GM03348 (cell line): ENCODE results near the gene RNF207.

Experiments used
- DNase-seq: peaks from one replicate; pipeline ENCODE4 v3.0.0; 2012; ENCODE audit warnings: low spot score

RNF207 gene

GRCh38 chr1:6249739-6250689, 44.1 kb downstream of the RNF207 start:
- DNase-seq, result no peak

GRCh38 chr1:6251233-6251632, 45.3 kb downstream of the RNF207 start:
- no peak for DNase-seq

DNA sequence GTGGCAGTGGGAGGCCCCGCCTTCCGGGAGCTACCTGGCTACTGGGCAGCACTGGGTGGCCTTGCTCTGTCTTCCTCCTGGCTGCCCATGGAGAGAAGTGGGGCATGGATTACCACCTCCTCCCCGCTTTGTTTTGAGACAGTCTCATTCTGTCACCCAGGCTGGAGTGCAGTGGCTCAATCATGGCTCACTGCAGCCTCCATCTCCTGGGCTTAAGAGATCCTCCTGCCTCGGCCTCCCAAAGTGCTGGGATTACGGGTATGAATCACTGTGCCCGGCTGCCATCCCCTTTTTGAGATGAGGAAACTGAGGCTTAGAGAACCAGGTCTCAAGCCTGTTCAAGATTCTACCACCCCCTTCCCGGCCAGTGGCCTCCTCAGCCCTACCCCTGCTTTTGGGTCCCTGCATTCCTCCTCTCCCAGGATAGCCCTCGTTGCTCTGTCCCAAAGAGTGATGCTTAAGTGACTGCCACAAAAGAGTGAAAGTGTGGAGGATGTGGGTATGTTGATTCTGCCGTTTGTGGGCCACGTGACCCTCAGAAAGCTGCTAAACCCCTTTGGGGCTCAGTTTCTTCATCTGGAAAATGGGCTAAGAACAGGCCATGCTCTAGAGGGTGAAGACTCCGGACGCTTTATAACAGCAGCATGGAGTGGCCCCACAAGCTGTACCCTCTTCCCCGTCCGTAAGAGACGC, 45.9 kb downstream of the RNF207 start:
- DNase-seq, result no peak

GRCh38 chr1:6252374-6252710, 46.4 kb downstream of the RNF207 start:
- no peak for DNase-seq

GRCh38 chr1:6253380-6253779, 47.5 kb downstream of the RNF207 start:
- no peak for DNase-seq

GRCh38 chr1:6254691-6255090, 48.8 kb downstream of the RNF207 start:
- no peak for DNase-seq

DNA sequence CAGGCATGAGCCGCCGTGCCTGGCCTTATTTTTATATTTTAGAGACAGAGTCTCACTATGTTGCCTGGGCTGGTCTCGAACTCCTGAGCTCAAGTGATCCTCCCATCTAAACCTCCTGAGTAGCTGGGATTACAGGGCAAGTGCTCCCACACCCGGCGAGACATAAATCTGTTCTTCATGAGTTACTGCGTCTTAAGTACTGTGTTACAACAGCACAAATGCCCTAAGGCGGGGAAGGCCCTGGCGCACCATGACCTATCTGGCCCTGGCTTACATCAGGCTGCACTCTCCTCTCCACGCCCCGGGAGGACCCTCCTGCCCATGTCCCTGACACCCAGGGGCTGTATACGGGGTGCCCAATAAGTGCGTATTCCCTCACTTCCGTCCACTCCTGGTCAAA, 50.7 kb downstream of the RNF207 start:
- no peak for DNase-seq

DNA sequence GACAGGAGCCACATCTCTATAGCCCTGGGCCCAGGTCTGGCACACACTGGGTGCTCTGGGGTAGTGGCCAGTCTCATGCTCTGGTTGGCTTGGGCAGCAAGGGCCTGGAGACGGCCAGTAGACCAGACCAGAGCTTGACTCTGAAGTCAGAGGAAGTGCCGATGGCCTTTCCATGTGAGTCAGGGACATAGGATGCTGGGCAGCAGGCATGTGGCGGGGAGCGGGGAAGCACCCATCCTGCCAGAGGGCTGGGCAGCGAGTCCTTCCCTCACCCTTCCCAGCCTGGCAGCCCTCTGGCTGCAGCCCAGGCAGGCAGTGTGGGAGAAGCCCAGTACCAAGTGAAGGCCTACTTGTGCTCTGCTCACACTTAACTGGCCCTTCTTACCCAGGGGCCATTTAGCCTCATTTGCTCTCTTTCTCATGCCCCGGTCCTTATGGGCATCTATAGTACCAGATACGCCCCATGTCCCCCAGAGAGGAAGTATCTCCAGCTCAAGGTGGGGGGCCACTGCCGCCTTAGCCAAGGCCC, 51.7 kb downstream of the RNF207 start:
- no peak for DNase-seq

DNA sequence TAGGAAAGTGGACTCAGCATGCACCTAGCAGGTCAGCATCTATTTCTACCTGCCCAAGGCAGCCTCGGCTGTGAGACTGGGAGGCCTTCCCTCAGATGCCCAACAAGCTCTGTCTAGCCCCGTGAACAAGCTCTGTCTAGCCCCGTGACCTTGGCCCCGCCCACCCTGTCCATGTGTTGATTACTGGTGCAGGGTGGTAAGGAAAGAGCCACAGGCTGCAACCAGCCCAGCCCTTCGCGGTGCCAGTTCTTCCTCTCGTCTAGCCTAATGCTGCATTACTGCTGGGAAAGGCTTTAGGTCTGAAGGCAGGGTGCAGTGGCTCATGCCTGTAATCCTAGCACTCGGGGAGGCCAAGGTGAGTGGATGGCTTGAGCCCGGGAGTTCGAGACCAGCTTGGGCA, 52.8 kb downstream of the RNF207 start:
- no peak for DNase-seq

DNA sequence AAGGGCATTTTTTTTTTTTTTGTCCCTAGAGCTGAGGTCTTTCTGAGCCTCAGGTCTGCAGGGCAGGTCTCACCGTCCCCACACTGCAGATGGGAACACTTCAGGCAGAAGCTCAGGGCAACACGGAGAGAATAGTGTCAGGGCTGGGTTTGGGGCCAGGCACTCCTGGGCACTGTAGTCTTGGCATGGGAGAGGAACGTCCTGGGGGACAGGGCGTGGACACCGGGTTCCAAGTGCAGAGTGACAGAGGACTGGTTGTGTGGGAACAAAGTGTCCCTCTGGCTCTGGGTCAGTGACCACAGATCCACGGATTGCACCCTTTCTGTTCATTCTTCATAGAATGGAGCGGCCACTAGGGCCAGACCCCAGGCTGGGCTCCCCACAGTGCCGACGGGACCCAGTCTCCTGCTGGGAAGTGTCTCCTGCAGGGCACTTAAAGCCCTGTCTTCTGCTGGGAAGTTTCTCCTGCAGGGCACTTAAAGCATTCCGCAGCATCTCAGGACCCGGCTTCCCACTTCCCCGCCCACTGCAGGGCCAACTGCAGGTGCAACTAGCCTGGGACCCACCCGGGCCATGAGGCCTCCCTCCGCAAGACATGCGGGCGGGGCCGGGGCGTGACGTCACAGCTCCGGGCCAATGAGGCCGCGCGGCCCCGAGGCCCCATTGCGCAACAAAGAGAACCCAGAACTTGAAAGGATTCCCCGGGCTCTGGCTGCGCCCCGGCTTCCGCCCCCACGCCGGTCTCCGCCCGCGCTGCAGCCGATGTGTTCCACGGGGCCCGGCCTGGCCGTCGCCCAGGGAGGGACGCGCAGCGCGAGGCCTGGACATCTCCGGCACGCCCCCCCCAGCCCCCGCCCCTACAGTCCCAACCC, 53.8 kb downstream of the RNF207 start:
- DNase-seq, result peak; percentile 96

DNA sequence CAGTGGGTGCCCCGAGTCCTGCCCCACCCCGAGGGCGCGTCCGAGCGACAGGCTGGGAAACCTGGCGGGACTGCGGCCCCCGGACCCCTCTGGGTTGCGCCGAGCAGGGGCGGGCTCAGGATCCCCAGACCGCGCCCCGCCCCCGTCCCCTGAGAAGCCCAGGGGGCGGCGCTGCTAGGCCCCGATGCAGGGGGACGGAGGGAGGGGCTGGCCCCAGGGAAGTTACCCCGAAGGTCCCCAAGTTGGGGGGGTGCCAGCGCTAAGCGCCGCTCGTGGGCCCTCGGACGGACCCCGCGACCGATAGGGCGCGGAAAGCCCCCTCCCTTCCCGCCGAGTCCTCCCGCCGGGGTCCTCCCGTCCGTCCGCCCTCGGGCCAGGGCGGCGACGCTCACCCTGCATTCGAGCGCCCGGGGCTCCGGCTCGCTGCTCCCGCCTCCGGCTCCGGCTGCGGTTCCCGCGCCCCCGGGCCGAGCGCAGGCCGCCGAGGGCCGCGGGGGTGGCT, 54.6 kb downstream of the RNF207 start:
- DNase-seq, result peak; percentile 72

GRCh38 chr1:6260961-6261614, 55.2 kb downstream of the RNF207 start, which contains the start of gene GPR153:
Gene GPR153 (minus strand): TSS chr1:6261098. CDS start chr1:6254905, 6,193 bp downstream.
- DNase-seq, result peak; percentile 94

GRCh38 chr1:6261615-6261995, 55.7 kb downstream of the RNF207 start:
- no peak for DNase-seq

- peak; percentile 73 for DNase-seq
Measured at GRCh38 chr1:6262555-6263420, 56.9 kb downstream of the RNF207 start.

GRCh38 chr1:6263716-6264115, 57.8 kb downstream of the RNF207 start:
- no peak for DNase-seq

DNA sequence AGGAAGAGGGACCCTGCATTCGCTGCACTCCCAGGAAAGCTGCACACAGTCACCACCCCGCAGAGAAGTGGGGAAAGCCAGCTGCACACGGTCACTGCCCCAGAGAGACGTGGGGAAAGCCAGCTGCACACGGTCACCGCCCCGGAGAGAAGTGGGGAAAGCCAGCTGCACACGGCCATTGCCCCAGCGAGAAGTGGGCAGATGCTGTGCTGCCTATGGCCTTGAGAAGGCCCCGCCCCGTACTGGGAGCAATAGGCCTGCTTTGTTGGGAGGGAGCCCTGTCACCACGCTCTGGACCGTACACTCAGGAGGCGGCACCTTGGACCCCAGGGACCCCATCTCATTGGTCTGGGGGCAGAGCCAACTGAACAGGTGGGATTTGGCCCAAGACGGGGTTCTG, 59.2 kb downstream of the RNF207 start:
- no peak for DNase-seq

DNA sequence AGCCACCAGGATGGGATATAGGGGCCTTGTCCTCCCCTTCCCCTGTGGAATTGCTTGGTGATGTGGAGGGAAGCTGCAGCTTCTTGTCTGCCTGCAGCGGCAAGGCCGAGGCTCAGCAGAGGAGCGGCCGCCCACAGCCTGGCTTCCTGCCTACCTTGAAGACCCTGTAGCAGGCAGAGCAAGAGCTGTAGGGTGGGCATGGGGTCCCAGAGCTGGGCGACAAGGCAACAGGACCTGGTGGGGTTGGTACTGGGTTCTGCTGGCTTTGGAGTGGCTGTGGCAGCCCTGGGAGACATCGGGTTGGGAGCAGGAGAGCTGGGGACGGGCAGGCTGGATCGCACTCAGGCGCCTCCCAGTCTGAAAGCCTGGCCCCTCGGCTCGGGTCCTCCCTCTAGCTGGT, 60.7 kb downstream of the RNF207 start:
- no peak for DNase-seq

GRCh38 chr1:6267686-6268322, 61.9 kb downstream of the RNF207 start:
- peak; percentile 59 for DNase-seq

DNA sequence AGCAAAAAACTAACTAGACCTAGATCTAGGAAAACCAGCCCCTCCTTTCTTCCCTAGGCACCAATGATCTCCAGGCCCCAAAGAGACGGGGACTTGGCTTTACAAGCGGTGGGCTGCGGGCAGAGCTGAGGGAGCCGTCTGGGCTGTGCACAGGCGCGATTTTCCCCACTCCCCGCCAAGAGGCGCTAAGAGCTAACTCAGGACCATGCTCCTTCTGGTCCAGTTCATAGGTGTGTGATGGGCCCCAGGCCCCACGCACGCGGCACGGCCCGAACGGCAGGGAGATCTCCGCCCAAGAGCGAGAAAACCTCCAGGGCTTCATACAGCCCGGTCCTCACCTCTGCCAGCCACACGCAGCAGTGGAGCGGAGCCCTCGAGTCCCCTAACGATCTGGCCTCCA, 62.5 kb downstream of the RNF207 start:
- no peak for DNase-seq

- DNase-seq, result no peak
Measured at GRCh38 chr1:6269296-6269695, 63.4 kb downstream of the RNF207 start.
